ENCODE data around the gene SEC11A.
"Not testable (repeated sequence)": the region's sequence is repeated elsewhere in the genome, so short reads cannot be mapped to it uniquely, and the experiment has no call there.

Gene SEC11A

DNA sequence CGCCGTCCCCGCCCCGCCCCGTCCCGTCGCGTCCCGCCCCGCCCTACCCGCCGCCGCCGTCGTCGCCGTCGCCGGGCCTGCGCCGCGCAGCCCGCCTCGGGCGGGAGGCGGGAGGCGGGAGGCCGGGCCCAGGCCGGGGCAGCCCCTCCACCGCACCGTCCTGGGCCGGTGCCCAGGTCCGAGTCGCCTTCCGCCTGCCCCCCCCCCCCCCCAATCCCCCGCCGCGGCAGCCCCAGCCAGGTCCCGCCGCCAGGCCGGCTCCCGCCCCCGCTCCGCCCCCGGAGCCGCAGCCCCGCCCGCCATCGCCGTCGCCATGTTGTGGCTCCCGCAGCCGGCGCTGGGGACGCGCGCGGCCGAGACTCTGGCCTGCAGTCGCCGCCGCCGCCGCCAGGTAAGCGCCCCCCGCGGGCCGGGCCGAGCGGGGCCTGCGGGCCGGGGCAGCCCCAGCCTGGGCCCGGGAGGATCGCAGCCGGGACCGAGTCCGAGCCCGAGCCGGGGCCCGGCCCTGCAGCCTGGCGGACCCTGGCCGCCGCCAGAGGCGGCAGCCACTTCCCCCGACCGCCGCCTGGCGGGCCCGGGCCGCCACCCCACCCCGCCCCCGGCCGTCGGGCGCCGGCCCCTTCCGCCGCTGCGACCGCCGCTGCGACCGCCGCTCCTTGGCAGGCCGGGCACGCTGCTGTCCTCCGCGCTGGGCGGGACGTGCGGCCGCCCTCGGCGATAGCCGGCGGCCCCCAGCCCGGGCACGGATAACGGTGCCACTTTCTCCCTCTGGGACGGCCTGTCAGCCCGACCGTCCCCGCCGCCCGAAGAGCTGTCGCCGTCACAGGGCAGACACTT is 32.6 kb upstream of the SEC11A start, which contains the start of gene ZNF592:
Gene ZNF592 (plus strand): TSS at position 319 of the 837 bp plus-strand sequence. CDS start 34,084 bp downstream, outside the sequence.
- DNase-seq (ENCODE audit: low spot score): peak; percentile 92
- TF ChIP-seq, protein P1, sequence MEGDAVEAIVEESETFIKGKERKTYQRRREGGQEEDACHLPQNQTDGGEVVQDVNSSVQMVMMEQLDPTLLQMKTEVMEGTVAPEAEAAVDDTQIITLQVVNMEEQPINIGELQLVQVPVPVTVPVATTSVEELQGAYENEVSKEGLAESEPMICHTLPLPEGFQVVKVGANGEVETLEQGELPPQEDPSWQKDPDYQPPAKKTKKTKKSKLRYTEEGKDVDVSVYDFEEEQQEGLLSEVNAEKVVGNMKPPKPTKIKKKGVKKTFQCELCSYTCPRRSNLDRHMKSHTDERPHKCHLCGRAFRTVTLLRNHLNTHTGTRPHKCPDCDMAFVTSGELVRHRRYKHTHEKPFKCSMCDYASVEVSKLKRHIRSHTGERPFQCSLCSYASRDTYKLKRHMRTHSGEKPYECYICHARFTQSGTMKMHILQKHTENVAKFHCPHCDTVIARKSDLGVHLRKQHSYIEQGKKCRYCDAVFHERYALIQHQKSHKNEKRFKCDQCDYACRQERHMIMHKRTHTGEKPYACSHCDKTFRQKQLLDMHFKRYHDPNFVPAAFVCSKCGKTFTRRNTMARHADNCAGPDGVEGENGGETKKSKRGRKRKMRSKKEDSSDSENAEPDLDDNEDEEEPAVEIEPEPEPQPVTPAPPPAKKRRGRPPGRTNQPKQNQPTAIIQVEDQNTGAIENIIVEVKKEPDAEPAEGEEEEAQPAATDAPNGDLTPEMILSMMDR (IDR thresholded peaks at IDR 0.05; ENCODE audit: extremely low read depth, missing control alignments): no peak

GRCh38 chr15:84747416-84748273 is 31.7 kb upstream of the SEC11A start:
- TF ChIP-seq, protein P1 (IDR thresholded peaks at IDR 0.05; ENCODE audit: extremely low read depth, missing control alignments): no peak
- no peak for DNase-seq (ENCODE audit: low spot score)

DNA sequence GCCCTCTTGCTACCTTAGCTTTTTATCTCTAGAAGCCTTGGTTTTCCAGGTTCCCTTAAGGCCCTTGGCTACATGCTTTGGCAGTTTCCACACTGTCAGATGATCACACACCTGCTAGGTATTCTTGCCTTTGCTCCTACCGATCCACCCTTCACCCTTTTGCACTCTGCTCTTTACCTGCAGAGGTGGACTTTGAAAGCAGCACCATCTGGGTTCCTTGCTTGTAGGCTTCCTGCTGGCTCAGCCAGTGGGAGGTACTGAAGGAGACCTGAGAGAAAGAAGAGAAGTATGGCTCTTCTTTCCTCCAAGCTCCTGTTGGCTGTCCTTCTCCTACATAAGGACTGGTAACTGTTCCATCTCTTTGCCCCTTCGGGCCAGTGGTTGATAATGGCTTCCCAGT is 25.2 kb upstream of the SEC11A start:
- DNase-seq (ENCODE audit: low spot score): no peak
- TF ChIP-seq, protein P1 (IDR thresholded peaks at IDR 0.05; ENCODE audit: extremely low read depth, missing control alignments): no peak

DNA sequence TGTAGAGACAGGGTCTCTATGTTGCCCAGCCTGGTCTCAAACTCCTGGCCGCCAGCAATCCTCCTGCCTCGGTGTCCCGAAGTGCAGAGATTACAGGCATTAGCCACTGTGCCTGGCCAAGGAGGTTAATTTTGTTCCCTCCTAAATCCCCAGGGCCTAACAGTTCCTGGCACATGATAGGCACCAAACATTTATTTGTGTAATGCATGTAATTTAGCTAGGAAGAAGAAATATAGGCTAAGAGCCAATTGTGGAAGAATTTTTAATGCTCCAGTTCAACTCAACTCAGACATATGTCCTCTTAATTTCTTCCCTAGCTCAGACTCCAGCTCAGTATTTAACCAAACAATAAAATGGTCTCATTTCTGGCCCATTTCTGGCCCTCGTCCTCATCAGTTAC is 24.8 kb upstream of the SEC11A start:
- DNase-seq (ENCODE audit: low spot score): no peak
- TF ChIP-seq, protein P1 (IDR thresholded peaks at IDR 0.05; ENCODE audit: extremely low read depth, missing control alignments): no peak

GRCh38 chr15:84737005-84737404 is 21.1 kb upstream of the SEC11A start:
- TF ChIP-seq, protein P1 (IDR thresholded peaks at IDR 0.05; ENCODE audit: extremely low read depth, missing control alignments): no peak
- DNase-seq (ENCODE audit: low spot score): no peak

GRCh38 chr15:84736375-84736774 is 20.4 kb upstream of the SEC11A start:
- TF ChIP-seq, protein P1 (IDR thresholded peaks at IDR 0.05; ENCODE audit: extremely low read depth, missing control alignments): no peak
- DNase-seq (ENCODE audit: low spot score): peak; percentile 68

DNA sequence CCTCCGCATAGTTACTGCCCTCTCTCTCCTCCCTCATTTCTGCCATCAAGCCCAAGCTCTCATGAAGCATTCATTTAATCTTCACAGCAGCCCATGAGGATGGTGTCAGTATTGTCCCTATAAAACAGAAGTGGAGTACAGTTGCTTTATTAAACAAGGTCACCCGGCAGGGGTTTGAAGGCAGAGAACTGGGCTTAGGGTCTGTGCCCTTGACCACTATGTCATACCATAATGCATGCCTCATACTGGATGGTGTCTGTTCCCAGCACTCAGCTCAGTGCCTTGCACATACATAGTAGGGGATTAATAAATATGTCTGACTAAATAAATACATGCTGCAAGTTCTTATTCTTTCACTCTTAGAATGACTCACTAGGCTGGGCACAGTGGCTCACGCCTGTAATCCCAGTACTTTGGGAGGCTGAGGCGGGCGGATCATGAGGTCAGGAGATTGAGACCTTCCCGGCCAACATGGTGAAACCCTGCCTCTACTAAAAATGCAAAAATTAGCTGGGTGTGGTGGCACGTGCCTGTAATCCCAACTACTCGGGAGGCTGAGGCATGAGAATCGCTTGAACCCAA is 19.6 kb upstream of the SEC11A start:
- DNase-seq (ENCODE audit: low spot score): not testable (repeated sequence)

All from GM20000 (cell line).